ENCODE data around the gene CCDC28B.
A peak's percentile ranks its signal among the peaks of the same experiment; 100 is the strongest.

Gene CCDC28B

DNA sequence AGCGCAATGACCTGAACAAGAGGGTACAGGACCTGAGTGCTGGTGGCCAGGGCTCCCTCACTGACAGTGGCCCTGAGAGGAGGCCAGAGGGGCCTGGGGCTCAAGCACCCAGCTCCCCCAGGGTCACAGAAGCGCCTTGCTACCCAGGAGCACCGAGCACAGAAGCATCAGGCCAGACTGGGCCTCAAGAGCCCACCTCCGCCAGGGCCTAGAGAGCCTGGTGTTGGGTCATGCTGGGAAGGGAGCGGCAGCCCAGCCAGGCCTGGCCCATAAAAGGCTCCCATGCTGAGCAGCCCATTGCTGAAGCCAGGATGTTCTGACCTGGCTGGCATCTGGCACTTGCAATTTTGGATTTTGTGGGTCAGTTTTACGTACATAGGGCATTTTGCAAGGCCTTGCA is 5.4 kb upstream of the CCDC28B start:
- DNase-seq (ENCODE audit: low read depth in 2 of 2) = no peak

- DNase-seq (ENCODE audit: low read depth in 2 of 2) = no peak
Observed at GRCh38 chr1:32195531-32195930, 4.9 kb upstream of the CCDC28B start.

DNA sequence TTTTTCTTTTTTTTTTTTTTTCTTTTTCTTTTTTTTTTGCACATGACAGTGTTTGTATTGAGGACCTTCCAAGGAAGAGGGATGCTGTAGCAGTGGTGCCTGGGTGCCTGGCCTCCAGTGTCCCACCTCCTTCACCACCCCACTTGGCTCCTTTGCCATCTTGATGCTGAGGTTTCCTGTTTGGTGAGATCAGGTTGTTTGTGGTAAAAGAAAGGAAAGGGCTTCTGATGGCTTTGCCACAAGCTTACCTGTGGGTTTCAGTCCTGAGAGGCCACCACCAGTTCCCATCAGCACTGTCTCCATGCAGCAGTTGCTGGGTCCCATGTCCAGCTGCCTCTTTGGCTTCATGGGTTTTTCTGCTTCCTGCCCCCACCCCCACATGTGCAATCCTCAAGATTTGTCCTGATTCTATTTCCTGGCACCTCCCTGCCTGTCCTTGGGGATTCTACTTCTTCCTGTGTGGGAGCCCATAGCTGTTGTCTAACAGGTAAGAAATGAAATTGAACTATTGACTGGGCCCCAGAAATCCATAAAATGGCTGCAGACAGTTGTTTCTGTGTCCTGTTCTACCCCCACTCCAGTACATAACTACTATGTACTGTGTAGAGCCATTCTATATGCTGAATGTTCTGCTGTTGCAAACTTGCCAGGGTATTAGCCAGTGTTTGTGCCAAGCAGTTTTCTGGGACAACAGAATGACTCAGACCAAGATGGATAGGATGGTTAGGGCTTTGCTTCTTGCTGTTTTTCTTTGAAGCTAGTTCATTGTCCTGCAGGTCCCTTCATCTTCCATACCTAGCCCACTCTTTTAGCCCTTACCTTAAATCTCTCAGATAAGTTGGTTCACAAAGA is 4.2 kb upstream of the CCDC28B start:
- no peak for DNase-seq (ENCODE audit: low read depth in 2 of 2)

GRCh38 chr1:32197074-32197473 is 3.3 kb upstream of the CCDC28B start:
- DNase-seq (ENCODE audit: low read depth in 2 of 2) = no peak

- no peak for DNase-seq (ENCODE audit: low read depth in 2 of 2)
Observed at GRCh38 chr1:32197837-32198236, 2.6 kb upstream of the CCDC28B start.

DNA sequence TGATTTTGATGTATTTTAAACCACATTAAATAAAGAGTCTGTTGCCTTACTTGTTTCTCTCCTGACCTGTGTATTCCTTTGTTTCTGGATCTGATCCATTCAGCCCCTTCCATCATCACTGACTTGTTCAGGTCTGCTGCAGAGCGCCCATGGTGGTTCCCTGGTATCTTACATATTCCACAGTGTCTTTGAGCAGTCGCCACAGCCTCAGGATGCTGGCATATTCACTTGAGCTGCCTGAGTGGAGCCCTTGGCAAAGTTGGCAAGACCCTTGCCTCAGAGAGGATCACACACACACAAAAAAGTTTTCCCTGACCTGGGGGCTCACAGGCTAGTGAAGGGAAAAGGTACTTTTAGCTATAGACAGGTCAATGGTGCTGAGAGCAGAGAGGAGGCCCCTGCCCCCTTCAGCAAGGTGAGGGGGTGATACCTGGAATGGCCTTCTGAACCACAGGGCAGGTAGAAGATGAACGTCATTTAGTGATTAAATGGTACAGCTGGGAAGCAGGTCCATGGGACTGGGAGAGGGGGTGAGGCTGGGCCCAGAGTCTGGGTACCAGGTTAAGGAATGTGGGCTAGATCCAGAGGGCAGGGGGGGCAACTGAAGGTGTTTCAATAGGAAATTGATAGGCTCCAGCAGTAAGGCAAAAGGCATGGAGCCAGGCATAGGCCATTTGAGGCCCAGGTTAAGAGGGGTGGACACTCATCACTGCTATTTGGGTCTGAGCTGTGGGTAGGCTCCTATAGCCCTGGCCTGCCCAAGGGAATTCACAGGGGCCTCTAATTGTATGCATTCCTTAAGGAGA is 2.0 kb upstream of the CCDC28B start:
- no peak for DNase-seq (ENCODE audit: low read depth in 2 of 2)

DNA sequence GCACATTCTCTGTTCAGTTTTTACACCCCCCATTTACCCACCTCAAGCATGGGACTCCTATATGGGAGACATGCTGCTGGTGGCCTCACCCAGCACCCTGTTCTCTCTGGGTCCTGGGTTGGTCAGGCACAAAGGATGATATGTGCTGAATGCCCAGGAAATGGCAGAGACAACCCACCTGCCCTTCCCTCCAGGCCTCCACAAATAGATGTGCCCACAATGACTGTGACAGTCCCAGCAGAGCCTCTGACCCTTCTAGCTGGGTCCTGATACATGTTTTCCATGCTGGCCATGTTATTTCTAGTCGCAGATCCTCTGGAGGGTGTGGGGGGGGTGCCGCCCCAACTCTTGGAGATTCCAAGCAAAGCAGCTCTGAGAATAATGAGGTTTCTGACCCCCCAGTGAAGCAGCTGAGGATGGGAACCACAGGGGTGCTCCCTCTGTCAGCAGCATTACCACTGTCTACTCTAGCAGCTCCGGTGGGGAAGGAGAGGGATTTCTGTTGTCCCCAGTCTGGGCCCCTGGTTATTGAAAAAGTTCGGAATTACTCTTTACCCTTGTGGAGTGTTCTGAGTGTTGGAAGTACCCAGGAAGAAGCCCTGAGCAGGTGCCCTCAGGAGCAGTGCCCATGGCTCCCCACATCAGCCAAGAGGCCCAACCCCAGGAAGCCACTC is 1.2 kb upstream of the CCDC28B start:
- no peak for DNase-seq (ENCODE audit: low read depth in 2 of 2)

DNA sequence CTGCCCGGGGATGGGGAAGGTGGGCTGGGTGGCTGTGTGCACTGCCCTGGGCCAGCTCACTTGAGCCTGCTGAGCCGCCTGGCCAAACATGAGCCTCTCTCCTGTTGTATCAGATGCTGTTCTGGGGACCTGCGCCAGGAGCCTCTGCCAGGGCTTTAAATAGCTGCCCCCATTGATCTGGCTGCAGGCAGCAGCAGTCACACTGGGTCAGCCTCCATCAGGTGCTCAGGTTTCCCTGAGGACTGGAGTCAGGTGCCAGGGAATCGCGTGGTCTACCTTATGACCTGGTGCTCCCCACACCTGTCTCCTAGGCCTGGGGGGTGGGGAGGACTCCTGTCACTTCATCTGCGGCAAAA is 700 bp upstream of the CCDC28B start:
- no peak for DNase-seq (ENCODE audit: low read depth in 2 of 2)

GRCh38 chr1:32201011-32201855 is 838 bp downstream of the CCDC28B start:
- peak in 1 of 2 donors; percentile 20 for DNase-seq (ENCODE audit: low read depth in 2 of 2)

- DNase-seq (ENCODE audit: low read depth in 2 of 2) = no peak
Observed at GRCh38 chr1:32204943-32205361, 4.6 kb downstream of the CCDC28B start.

DNA sequence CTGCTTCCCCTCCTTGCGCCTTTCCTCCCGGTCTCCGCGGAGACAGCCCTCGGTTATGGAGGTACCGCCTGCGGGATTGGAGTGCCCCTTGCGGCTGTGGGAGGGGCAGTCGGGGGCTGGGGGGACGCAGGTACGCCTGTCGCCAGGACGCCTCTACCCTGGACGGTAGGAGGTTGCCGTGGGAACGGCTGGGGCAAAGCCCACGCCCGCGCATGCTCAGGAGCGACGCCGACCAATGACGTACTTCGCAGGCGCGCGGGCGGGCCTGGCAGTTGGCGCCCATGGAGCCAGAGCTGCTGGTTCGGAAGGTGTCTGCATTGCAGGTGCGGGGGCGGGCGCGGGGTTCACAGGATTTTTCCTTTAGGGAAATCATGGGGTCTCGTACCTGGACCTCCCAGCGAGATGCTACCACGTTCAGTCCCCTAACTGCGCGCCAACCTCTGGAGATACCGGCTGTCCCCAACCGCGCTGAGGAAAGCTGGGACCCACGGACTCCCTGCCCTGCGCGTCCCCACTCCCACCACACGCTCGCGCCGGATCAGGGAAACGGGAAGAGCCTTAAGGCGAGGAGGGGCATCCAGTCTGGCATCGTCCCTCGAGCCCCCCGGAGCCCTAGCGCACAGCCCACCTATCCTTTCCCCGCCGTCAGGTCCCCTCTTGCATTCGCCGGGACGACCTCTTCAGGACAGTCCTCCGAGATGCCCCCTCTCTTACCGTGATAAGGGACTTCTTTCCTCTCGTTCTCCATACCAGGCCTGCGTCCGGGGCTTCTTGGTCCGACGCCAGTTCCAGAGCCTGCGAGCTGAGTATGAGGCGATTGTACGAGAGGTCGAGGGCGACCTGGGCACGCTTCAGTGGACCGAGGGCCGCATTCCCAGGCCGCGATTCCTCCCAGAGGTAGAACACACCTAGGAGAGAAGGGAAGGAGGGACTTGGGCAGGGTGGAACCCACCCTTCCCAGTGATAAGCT is 5.3 kb downstream of the CCDC28B start, which contains the start of gene IQCC:
Gene IQCC, plus strand, starts transcription at position 271 of the 970 bp plus-strand sequence. Its CDS starts 11 bp downstream, at position 282.
- peak; percentile 60 to 68 for DNase-seq (ENCODE audit: low read depth in 2 of 2)

- no peak for DNase-seq (ENCODE audit: low read depth in 2 of 2)
Observed at GRCh38 chr1:32208469-32208868, 8.1 kb downstream of the CCDC28B start.

DNA sequence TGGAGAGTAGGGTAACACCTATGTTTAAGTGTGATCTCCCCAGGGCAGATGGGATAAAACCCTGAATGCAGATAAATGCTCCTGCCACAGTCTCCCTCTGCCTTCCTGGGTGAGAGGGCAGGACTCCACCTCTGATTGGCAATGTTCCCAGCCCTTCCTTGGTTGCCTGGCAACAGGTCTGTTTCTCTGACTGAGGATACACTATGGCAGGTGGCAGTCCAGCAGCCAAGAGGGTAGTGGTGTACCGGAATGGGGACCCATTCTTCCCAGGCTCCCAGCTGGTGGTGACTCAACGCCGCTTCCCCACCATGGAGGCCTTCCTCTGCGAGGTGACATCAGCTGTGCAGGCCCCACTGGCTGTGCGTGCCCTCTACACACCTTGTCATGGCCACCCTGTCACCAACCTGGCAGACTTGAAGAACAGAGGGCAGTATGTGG is 8.5 kb downstream of the CCDC28B start, which contains the start of gene DCDC2B:
Gene DCDC2B, plus strand, starts transcription at position 199 of the 438 bp plus-strand sequence. Its CDS starts 5 bp downstream, at position 204.
- no peak for DNase-seq (ENCODE audit: low read depth in 2 of 2)

DNA sequence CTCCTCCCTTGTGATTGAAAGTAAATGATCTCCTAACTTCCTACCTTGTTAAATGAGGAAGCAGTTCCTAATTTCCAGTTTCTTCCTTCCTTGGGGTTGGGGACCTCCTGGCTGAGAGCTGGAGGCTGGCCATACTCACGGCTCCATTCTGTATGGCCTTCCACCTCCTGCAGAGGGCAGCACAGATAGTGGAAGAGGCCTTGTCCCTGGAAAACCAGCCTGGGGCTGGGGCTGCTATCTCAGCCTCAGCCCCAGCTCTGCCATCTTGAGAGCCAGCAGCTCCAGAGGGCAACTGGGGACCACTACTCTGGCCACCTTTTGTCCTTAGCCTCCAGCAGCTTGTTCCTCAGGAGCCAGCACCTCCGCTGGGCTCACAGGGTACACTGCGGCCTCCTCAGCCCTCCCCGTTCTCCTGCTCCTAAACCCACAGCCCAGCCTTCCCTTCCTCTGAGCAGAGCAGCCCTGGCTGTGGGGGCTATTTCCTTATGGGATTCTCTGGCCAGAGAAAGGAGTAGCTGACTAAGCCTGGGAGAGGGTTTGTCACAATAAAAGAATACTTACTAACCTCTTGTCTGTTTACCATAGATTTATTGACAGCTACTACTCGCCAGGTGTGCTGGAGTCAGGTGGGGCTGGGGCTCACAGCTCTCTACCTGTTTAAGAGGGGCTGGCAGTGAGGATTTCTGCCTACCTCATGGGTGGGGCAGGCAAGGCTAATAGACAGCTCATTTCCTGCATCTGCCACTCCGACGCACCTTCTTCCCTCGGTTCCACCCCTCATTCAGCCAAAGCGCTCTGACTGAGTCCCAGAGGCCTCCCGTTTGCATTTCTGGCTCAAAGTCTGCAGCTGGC is 15.5 kb downstream of the CCDC28B start:
- DNase-seq (ENCODE audit: low read depth in 2 of 2) = peak in 1 of 2 donors; percentile 15

DNA sequence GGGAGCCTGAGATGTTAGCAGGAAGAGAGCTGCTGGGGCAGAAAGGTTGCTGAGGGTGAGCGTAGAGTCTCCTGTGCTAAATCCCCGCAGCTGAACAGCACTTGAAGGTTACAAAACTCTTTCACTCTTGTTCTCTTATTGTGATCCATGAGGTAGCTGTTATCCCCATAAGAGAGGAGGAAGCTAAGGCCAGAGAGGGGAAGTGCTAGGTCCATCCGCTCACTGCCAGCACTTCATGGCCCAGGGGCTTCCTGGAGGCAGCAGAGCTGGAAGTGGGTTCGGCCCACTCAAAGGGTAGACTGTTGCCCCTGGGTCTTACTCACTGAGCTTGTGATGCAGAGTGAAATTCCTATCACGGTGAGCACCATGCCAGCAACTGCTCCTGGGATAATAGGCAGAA is 16.2 kb downstream of the CCDC28B start:
- no peak for DNase-seq (ENCODE audit: low read depth in 2 of 2)

GRCh38 chr1:32219022-32219421 is 18.6 kb downstream of the CCDC28B start:
- DNase-seq (ENCODE audit: low read depth in 2 of 2) = no peak

GRCh38 chr1:32220746-32221580 is 20.6 kb downstream of the CCDC28B start:
- no peak for DNase-seq (ENCODE audit: low read depth in 2 of 2)

DNA sequence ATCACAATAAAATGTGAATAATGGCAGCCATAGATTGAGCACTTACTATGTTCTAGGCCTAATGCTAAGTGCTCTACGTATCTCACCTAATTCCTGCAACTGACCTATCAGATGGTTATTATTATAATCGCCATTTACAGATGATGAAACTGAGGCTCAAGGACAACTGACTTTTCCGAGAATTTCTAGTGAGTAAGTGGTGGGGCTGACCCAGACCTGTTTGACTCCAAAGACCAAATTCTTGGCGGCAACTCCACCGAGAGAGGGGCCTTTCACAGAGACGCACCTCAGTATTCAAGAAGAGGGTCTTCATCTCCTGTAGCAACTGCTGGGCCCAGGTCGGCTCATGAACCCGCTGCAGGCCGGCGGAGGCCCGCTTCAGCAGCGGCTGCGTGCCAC is 21.2 kb downstream of the CCDC28B start:
- DNase-seq (ENCODE audit: low read depth in 2 of 2) = no peak
